Activated T-cell treated with anti-CD3 and anti-CD28 coated beads, Interleukin-2, amount 50 U/mL, for 4 hours (primary cell): Measurements from ENCODE around the gene LRIT1. TPM values are rescaled to one million over a fixed set of nuclear protein-coding genes. Genes with fewer than 3 reads are reported as not detected.

Experiments
- ATAC-seq, 2 donors: fragments of 200-7000 bp; cut with Tn5 transposase; one replicate each; pipeline ENCODE4 v1.10.0; 2021
- DNase-seq: peaks from one replicate; pipeline ENCODE4 v3.0.0-alpha.2; 2020
- H3K27me3 Mint-ChIP-seq: one replicate; pipeline ENCODE4 v1.8.0; 2021; ENCODE audit warnings: low read depth, mixed read lengths
- H3K36me3 Mint-ChIP-seq: one replicate; pipeline ENCODE4 v1.8.0; 2022; ENCODE audit warnings: mixed read lengths; ENCODE audit not compliant: insufficient read depth
- H3K4me1 Mint-ChIP-seq: one replicate; pipeline ENCODE4 v1.8.0; 2021; ENCODE audit warnings: low read depth, mixed read lengths
- H3K4me3 Mint-ChIP-seq: one replicate; pipeline ENCODE4 v1.8.0; 2021; ENCODE audit warnings: mild to moderate bottlenecking, moderate library complexity, mixed read lengths
- H3K9me3 Mint-ChIP-seq: one replicate; pipeline ENCODE4 v1.8.0; 2021; ENCODE audit warnings: mixed read lengths
- total RNA-seq, 3 donors: library from RNA; stranded (reverse); gene quantifications; one replicate each; pipeline ENCODE4 v1.2.1, GENCODE V29; 2021

LRIT1 gene
- total RNA-seq, 3 donors from 2014 or later = not detected

GRCh38 chr10:84262190-84262956 lies 21.0 kb upstream of the LRIT1 start:
- Mint-ChIP-seq H3K9me3 (no peaks in the 10 kb centered on the region), H3K27me3 (peaks cover 28% of the 10 kb centered on the region), H3K4me1 (peaks cover 4% of the 10 kb centered on the region), H3K4me3 (no peak overlapping the region), H3K36me3 (no peaks in the 10 kb centered on the region)
- DNase-seq = no peak
- ATAC-seq = no peak

- H3K36me3 Mint-ChIP-seq = no peaks in the 10 kb centered on the region
- H3K4me3 Mint-ChIP-seq = no peak overlapping the region
- ATAC-seq = no peak
- H3K9me3 Mint-ChIP-seq = no peaks in the 10 kb centered on the region
- peaks cover 28% of the 10 kb centered on the region for H3K27me3 Mint-ChIP-seq
- peaks cover 5% of the 10 kb centered on the region for H3K4me1 Mint-ChIP-seq
- no peak for DNase-seq
Observed at GRCh38 chr10:84261236-84261915, 20.0 kb upstream of the LRIT1 start.

- H3K9me3 Mint-ChIP-seq = no peaks in the 10 kb centered on the region
- H3K36me3 Mint-ChIP-seq = no peaks in the 10 kb centered on the region
- ATAC-seq (no peak), DNase-seq (no peak)
- peaks cover 25% of the 10 kb centered on the region for H3K27me3 Mint-ChIP-seq
- no peak overlapping the region for H3K4me3 Mint-ChIP-seq
- H3K4me1 Mint-ChIP-seq = peaks cover 3% of the 10 kb centered on the region
Observed at GRCh38 chr10:84258034-84258695, 16.8 kb upstream of the LRIT1 start.

- no peak overlapping the region for H3K4me3 Mint-ChIP-seq
Observed at GRCh38 chr10:84257343-84258020, 16.1 kb upstream of the LRIT1 start.

GRCh38 chr10:84256510-84257342 lies 15.4 kb upstream of the LRIT1 start:
- Mint-ChIP-seq H3K9me3 (no peaks in the 10 kb centered on the region), H3K4me1 (peaks cover 3% of the 10 kb centered on the region), H3K27me3 (peaks cover 21% of the 10 kb centered on the region), H3K4me3 (no peak overlapping the region), H3K36me3 (no peaks in the 10 kb centered on the region)
- ATAC-seq (peak; percentile 72), DNase-seq (peak; percentile 25)

More at GRCh38 chr10:84257343-84258020, 16.1 kb upstream of the LRIT1 start:
- DNase-seq (no peak), ATAC-seq (no peak)
- H3K9me3 Mint-ChIP-seq = no peaks in the 10 kb centered on the region
- H3K36me3 Mint-ChIP-seq = no peaks in the 10 kb centered on the region
- peaks cover 3% of the 10 kb centered on the region for H3K4me1 Mint-ChIP-seq
- H3K27me3 Mint-ChIP-seq = peaks cover 25% of the 10 kb centered on the region

DNA sequence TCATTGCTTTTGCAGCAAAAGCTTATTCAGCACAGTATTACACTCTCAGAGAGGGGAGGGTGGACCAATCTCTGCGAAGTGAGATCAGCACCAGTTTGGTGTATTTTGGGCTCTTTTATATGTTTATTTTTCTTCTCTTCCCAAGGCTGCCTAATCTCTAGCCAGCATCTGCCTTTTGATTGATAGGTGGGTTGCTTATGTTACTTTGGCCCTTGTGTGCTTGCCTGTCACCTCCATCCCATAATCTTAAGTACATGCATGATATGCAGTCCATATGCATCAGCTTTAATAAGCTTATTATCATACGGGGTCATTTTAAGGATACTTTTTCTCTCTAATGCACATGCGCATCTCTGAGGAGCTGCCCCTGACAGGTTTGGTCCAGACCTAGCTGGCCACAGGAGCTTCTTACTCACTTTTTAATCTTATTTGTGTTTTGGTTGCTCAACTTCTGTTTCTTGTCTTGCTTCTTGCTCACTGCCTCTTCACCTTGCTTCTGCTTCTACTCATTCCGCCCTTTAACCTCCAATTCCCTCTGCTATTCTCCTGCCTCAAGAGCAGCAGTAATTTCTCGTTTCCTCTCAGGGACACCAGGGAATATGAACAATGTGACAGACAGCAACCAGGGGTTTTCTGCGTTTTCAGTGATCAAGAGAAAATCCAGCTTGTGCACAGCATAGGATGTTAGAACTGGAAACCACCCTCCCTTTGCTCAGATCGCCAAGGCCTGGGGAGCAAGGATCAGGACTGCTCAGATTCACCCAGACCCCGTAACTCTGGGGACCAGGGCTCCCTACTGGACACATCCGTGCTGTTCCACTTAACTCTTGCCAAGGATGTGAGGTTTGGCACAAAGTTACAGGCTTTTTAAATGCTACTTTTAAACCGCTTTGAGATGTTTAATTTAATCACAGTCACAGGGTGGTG lies 13.5 kb upstream of the LRIT1 start:
- H3K27me3 Mint-ChIP-seq = peaks cover 11% of the 10 kb centered on the region
- ATAC-seq (no peak), DNase-seq (no peak)
- no peaks in the 10 kb centered on the region for H3K36me3 Mint-ChIP-seq
- no peak overlapping the region for H3K4me3 Mint-ChIP-seq
- H3K4me1 Mint-ChIP-seq = peaks cover 3% of the 10 kb centered on the region
- no peaks in the 10 kb centered on the region for H3K9me3 Mint-ChIP-seq

GRCh38 chr10:84248794-84249193 lies 7.4 kb upstream of the LRIT1 start:
- DNase-seq (no peak), ATAC-seq (no peak)
- no peaks in the 10 kb centered on the region for H3K36me3 Mint-ChIP-seq
- H3K4me3 Mint-ChIP-seq = no peak overlapping the region
- H3K27me3 Mint-ChIP-seq = no peaks in the 10 kb centered on the region
- no peaks in the 10 kb centered on the region for H3K9me3 Mint-ChIP-seq
- H3K4me1 Mint-ChIP-seq = no peaks in the 10 kb centered on the region

GRCh38 chr10:84247496-84247895 lies 6.2 kb upstream of the LRIT1 start:
- H3K9me3 Mint-ChIP-seq = no peaks in the 10 kb centered on the region
- no peak for ATAC-seq
- H3K4me3 Mint-ChIP-seq = no peak overlapping the region
- no peaks in the 10 kb centered on the region for H3K27me3 Mint-ChIP-seq
- no peak for DNase-seq
- H3K36me3 Mint-ChIP-seq = no peaks in the 10 kb centered on the region
- H3K4me1 Mint-ChIP-seq = no peaks in the 10 kb centered on the region

DNA sequence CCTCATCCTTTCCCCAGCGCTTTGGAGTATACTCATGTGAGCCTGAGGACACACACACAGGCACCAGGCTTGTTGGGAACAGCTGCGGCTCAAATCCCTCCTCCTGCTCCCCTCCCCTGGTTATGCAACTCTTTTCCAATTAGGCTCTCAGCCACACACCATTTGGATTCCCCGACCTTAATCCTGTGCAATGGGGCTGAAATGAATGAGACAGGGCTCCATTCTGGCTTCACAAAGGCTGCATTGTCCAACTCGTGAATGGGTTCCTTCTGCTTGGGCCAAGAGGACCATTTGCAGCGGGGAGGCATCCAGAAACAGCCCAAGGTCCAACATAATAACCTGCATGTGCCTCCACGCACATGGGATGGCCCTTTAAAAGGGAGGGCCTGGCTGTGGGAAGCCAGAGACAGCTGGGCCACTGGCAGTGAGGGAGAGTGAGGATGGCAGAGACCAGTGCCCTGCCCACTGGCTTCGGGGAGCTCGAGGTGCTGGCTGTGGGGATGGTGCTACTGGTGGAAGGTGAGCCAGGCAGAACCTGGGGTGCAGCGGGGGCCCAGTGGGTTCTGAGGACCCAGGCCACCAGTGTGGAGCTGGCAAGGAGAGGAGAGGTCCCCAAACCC lies 3.4 kb upstream of the LRIT1 start, which contains the start of gene RGR:
TSS of gene RGR (plus strand) at position 403 of the 620 bp plus-strand sequence. CDS start at position 441, 38 bp downstream.
- H3K36me3 Mint-ChIP-seq = no peaks in the 10 kb centered on the region
- H3K4me1 Mint-ChIP-seq = no peaks in the 10 kb centered on the region
- no peaks in the 10 kb centered on the region for H3K9me3 Mint-ChIP-seq
- ATAC-seq = no peak
- no peaks in the 10 kb centered on the region for H3K27me3 Mint-ChIP-seq
- no peak for DNase-seq
- H3K4me3 Mint-ChIP-seq = no peak within 1 kb of the TSS

- ATAC-seq (no peak), DNase-seq (no peak)
- Mint-ChIP-seq H3K9me3 (no peaks in the 10 kb centered on the region), H3K27me3 (no peaks in the 10 kb centered on the region), H3K36me3 (no peaks in the 10 kb centered on the region), H3K4me1 (no peaks in the 10 kb centered on the region), H3K4me3 (no peak overlapping the region)
Observed at GRCh38 chr10:84243759-84244158, 2.4 kb upstream of the LRIT1 start.

DNA sequence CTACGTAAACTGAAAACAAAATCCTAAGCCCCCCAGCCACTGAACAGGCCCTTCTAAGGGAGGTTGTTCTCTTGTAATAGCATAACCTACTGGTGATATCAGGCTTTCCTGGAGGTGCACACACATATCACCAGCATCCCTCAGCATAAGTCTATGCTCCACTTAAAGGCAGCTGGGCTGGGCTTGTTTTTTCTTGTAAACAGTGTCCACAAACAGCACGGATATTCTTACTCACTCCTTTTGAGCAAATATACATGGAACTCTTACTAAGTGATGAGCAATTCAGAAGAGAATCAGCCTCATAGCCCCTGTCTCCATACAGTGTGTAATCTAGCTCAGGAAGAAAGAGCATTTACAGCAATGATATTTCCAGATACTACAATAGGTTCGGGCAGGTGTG lies 2.4 kb downstream of the LRIT1 start:
- Mint-ChIP-seq H3K4me3 (no peak overlapping the region), H3K9me3 (no peaks in the 10 kb centered on the region), H3K36me3 (no peaks in the 10 kb centered on the region), H3K4me1 (no peaks in the 10 kb centered on the region), H3K27me3 (peaks cover 5% of the 10 kb centered on the region)
- DNase-seq = no peak
- no peak for ATAC-seq

DNA sequence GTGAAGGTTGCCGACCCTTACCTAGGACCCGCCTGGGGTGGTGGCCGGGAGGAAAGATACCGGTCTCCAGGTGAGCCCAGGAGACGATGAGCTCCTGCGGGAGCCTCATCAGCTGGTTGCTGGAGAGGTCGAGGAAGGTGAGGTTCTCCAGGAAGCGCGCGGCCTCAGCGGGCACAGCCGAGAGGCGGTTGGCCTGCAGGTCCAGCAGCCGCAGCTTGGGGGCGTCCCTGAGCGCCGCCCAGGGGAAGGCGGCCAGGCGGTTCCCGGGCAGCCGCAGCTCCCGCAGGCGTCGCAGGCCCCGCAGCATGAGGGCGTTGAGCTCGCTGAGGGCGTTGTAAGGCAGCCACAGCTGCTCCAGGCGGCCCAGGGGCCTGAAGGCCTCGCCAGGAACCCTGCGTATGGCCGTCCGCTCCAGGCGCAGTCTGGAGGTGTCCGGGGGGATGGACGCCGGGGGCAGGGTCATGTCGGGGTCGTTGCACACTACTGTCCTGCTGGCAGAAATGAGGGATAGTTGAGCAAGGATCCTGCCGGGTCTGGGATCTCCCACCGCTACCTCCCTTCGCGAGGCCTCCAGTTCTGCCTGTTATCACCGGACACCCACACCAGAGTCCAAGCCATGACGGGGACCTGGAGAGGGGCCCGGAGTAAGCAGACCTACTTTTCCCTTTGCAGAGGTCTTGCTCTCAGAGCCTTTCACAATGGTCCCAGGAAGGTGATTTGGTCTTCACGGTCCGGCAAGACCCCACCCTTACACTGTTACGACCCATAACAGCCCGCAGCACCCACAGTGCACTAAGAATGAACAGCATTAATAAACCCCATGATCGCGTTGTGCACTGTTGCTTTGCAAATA lies 3.9 kb downstream of the LRIT1 start:
- no peaks in the 10 kb centered on the region for H3K4me1 Mint-ChIP-seq
- ATAC-seq (no peak), DNase-seq (no peak)
- no peaks in the 10 kb centered on the region for H3K9me3 Mint-ChIP-seq
- no peak overlapping the region for H3K4me3 Mint-ChIP-seq
- peaks cover 5% of the 10 kb centered on the region for H3K27me3 Mint-ChIP-seq
- no peaks in the 10 kb centered on the region for H3K36me3 Mint-ChIP-seq
